Fibroblast of skin of left biceps (primary cell): ENCODE results near the gene CCL25.

Experiments used
- DNase-seq, 2 experiments: peaks; one replicate each; pipeline ENCODE4 v3.0.0-alpha.2; 2013; ENCODE audit warnings: low read depth in 2 of 2

Gene CCL25

DNA sequence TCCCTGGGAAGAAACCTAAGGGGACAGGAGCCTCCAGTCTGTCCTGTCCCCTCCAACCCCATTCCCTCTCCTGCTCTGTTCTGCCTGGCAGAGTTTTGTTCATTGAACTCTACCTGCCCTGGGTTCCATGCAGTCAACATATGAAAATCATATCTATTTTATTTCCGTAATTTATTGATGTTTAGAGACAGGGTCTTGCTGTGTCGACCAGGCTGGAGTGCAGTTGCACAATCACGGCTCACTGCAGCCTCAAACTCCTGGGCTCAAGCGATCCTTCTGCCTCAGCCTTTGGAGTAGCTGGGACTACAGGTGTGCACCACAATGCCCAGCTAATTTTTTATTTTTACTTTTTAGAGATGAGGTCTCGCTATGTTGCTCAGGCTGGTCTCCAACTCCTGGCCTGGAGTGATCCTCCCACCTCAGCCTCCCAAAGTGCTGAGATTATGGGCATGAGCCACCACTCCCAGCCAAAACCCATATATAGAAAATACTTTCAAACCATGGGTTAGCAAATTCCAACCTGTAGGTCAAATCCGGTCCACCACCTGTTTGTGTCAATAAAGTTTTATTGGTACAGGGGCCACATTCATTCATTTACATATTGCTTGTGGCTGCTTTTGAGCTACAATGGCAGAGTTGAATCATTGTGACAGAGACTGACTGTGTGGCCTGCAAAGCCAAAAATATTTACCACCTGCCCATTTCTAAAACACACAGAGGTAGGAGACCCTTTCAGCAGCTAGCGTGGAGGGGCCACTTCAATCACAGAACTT, 57.5 kb downstream of the CCL25 start:
- DNase-seq = no peak

DNA sequence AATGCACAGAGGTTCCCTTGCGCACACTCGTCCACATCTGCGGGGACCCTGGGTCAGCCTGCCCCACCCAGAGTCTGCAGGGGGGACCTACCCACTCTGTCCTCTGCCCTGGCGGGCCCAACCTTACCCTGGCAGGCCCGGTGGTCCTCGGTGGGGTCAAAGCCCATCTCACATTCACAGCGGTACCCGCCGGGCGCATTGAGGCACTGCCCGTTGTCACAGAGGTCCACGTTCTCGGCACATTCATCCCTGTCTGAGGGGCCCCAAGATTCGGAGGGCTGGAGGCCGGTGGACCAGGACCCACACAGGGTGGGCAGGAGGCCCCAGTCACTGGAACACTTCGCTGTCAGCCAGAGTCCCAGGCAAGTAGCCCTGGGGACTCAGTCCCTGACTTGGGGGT, 58.4 kb downstream of the CCL25 start:
- DNase-seq = no peak

DNA sequence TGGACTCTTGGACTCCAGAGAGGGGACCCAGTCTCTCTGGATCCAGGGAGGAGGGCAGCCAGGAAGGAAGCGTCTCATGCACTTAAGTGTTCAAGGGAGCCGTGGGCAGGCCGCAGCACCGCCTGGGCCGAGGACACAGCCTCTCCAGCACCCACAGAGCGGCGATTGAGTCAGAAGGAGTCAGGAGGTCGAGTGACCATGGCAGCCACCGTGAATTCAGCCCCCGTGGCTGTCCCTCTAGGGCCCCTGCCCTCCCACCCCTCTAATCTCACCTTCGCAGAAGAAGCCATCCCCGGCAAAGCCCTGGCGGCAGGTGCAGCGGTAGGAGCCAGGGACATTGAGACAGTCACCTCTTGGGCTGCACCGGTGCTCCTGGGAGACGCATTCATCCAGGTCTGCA, 58.8 kb downstream of the CCL25 start:
- DNase-seq = no peak
